Measurements from ENCODE around the gene KLK13.

DNA sequence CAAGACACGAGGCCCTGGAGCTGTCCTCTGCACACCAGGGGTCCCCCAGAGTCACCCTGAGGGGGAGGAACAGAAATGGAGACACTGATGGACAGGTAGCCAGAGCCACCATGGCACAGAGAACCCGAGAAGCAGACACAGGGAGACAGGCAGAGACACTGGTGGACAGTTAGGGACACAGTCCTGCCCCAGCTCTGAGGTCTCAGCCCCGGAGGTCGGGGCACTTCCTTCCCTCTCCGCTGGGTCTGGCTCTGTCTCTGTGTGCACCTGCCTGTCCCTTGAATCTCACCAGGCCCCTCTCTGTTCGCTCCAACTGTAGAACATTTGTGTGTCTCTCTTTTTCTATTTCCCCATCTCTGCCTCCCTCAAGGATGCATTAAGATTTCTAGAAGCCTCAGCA lies 13.2 kb upstream of the KLK13 start:
- TF ChIP-seq EZH2 (IDR thresholded peaks at IDR 0.05; ENCODE audit: borderline replicate concordance, low read depth, low read length, severe bottlenecking) = no peak
- no peak for TF ChIP-seq CTCF (IDR thresholded peaks at IDR 0.05; ENCODE audit: borderline replicate concordance, extremely low read depth, low read length, poor library complexity, severe bottlenecking)
